Measurements from ENCODE around the gene PRF1.

The PRF1 gene

GRCh38 chr10:70650104-70650503 lies 47.6 kb upstream of the PRF1 start:
- no peaks in the 10 kb centered on the region for H3K27me3 ChIP-seq (ENCODE audit: insufficient read depth, poor library complexity, severe bottlenecking)
- no peak overlapping the region for H3K27ac ChIP-seq (replicated peaks)
- no peak overlapping the region for H3K4me3 ChIP-seq (replicated peaks; ENCODE audit: insufficient read depth, low read length)
- TF ChIP-seq POLR2AphosphoS5 (IDR thresholded peaks at IDR 0.05; ENCODE audit: low read depth) (no peak), GABPA (IDR thresholded peaks at IDR 0.05; ENCODE audit: low read depth) (no peak), SPI1 (IDR thresholded peaks at IDR 0.05; ENCODE audit: borderline replicate concordance, low read depth) (no peak), CTCF (IDR thresholded peaks at IDR 0.05; ENCODE audit: insufficient read depth, low read length) (no peak)
- TF ChIP-seq, protein P1, sequence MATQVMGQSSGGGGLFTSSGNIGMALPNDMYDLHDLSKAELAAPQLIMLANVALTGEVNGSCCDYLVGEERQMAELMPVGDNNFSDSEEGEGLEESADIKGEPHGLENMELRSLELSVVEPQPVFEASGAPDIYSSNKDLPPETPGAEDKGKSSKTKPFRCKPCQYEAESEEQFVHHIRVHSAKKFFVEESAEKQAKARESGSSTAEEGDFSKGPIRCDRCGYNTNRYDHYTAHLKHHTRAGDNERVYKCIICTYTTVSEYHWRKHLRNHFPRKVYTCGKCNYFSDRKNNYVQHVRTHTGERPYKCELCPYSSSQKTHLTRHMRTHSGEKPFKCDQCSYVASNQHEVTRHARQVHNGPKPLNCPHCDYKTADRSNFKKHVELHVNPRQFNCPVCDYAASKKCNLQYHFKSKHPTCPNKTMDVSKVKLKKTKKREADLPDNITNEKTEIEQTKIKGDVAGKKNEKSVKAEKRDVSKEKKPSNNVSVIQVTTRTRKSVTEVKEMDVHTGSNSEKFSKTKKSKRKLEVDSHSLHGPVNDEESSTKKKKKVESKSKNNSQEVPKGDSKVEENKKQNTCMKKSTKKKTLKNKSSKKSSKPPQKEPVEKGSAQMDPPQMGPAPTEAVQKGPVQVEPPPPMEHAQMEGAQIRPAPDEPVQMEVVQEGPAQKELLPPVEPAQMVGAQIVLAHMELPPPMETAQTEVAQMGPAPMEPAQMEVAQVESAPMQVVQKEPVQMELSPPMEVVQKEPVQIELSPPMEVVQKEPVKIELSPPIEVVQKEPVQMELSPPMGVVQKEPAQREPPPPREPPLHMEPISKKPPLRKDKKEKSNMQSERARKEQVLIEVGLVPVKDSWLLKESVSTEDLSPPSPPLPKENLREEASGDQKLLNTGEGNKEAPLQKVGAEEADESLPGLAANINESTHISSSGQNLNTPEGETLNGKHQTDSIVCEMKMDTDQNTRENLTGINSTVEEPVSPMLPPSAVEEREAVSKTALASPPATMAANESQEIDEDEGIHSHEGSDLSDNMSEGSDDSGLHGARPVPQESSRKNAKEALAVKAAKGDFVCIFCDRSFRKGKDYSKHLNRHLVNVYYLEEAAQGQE (IDR thresholded peaks at IDR 0.05; ENCODE audit: insufficient replicate concordance, low read depth) = no peak
- DNase-seq (ENCODE audit: low read depth in 1 of 2, low spot score in 1 of 2) = no peak

DNA sequence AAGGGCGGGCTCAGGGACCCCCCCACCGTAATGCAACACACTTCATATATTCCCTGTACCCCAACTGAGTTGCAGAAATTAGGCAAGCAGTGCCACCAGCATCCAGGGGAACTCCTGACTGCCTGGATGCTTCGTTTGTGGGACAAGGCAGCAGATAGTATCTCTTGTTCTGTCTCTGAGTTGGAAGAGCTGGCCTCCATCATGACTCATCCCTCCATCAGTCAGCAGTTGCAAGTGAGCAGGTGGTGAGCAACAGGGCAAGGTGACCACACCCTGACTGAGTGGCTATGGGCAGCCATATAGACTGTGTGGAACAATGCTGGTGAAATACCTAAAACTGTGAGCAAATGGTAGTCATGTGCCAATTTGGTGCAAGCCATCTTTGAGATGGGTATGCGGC lies 47.0 kb upstream of the PRF1 start:
- H3K27ac ChIP-seq (replicated peaks) = no peak overlapping the region

GRCh38 chr10:70648427-70648826 lies 45.9 kb upstream of the PRF1 start:
- H3K4me3 ChIP-seq (replicated peaks; ENCODE audit: insufficient read depth, low read length) = no peak overlapping the region
- no peak overlapping the region for H3K27ac ChIP-seq (replicated peaks)
- DNase-seq (ENCODE audit: low read depth in 1 of 2, low spot score in 1 of 2) = no peak
- no peaks in the 10 kb centered on the region for H3K27me3 ChIP-seq (ENCODE audit: insufficient read depth, poor library complexity, severe bottlenecking)
- TF ChIP-seq POLR2AphosphoS5 (IDR thresholded peaks at IDR 0.05; ENCODE audit: low read depth) = no peak
- TF ChIP-seq, protein P1 (IDR thresholded peaks at IDR 0.05; ENCODE audit: insufficient replicate concordance, low read depth) = no peak
- no peak for TF ChIP-seq SPI1 (IDR thresholded peaks at IDR 0.05; ENCODE audit: borderline replicate concordance, low read depth)
- no peak for TF ChIP-seq CTCF (IDR thresholded peaks at IDR 0.05; ENCODE audit: insufficient read depth, low read length)
- TF ChIP-seq GABPA (IDR thresholded peaks at IDR 0.05; ENCODE audit: low read depth) = no peak

More for the DNA sequence above, 47.0 kb upstream of the PRF1 start:
- Histone ChIP-seq H3K27me3 (ENCODE audit: insufficient read depth, poor library complexity, severe bottlenecking) (no peaks in the 10 kb centered on the region), H3K4me3 (replicated peaks; ENCODE audit: insufficient read depth, low read length) (no peak overlapping the region)
- DNase-seq (ENCODE audit: low read depth in 1 of 2, low spot score in 1 of 2) = no peak
- TF ChIP-seq, protein P1 (IDR thresholded peaks at IDR 0.05; ENCODE audit: insufficient replicate concordance, low read depth) = no peak
- TF ChIP-seq GABPA (IDR thresholded peaks at IDR 0.05; ENCODE audit: low read depth) (no peak), CTCF (IDR thresholded peaks at IDR 0.05; ENCODE audit: insufficient read depth, low read length) (no peak), SPI1 (IDR thresholded peaks at IDR 0.05; ENCODE audit: borderline replicate concordance, low read depth) (no peak), POLR2AphosphoS5 (IDR thresholded peaks at IDR 0.05; ENCODE audit: low read depth) (no peak)

All from HL-60 (cell line).